GM19463 (cell line): ENCODE data around the gene ZNF729.
"Not testable (repeated sequence)": the region's sequence is repeated elsewhere in the genome, so short reads cannot be mapped to it uniquely, and the experiment has no call there.

Source experiments
- ATAC-seq: cut with Tn5 transposase; IDR thresholded peaks from one replicate; pipeline ENCODE4 v1.9.1; 2021; ENCODE audit warnings: mild to moderate bottlenecking, moderate library complexity; ENCODE audit not compliant: unreplicated experiment

Gene ZNF729

DNA sequence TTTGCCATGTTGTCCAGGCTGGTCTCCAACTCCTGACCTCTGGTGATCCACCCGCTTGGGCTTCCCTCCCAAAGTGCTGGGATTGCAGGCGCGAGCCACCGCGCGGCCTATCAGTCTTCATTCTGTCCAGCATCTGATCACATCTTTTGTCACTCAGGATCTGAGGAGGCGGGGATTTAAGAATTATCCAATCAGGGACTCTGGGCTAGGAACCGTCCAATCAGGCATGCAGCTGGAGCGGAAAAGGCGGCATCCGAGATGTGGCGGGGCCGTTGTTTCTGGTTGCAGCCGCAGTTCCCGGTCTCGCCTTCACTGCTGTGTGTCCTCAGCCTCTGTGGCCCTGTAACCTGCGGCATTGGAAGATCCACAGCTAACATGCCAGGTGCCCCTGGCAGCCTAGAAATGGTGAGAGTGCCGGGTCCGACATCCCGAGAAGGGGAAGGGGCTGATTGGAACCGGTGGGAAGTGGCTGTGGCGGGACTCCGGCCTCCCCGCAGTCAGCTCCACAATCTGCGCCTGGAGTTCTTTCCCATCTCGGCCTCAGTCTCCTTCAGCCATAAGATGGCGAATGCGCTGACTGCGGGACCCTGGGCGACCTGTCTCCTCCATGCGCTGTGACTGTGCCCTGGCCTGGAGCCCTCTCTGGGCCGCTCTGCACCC, at the start of gene ZNF729:
Gene ZNF729, plus strand, starts transcription at position 291 of the 660 bp plus-strand sequence. Its CDS starts 85 bp downstream, at position 376.
- no peak for ATAC-seq

GRCh38 chr19:22256856-22257255, 29.4 kb upstream of the ZNF729 start:
- ATAC-seq, result no peak

GRCh38 chr19:22257381-22257780, 28.9 kb upstream of the ZNF729 start:
- ATAC-seq, result no peak

- no peak for ATAC-seq
These were observed 28.3 kb upstream of the ZNF729 start for GRCh38 chr19:22257916-22258315.

GRCh38 chr19:22260499-22260898, 25.7 kb upstream of the ZNF729 start:
- no peak for ATAC-seq

DNA sequence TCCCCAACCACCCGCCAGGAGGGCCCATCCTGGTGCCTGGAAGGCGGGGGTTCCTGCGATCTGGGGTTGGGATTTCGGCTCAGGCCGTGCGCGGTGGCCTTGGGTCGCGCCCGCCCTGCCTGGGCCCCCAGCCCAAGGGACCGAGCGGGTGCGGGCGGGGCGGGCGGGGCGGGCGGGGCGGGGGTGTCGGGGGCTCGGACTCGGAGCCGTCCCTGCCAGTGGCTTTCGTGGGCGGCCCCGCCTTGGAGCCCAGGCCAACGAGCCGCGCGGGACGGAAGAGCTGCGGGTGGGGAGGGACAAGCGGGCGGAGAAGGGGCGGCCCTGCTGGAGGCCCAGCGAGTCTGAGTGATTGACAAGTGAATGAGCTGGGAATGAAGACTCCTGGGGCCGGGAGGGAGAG, 24.6 kb upstream of the ZNF729 start:
- no peak for ATAC-seq

DNA sequence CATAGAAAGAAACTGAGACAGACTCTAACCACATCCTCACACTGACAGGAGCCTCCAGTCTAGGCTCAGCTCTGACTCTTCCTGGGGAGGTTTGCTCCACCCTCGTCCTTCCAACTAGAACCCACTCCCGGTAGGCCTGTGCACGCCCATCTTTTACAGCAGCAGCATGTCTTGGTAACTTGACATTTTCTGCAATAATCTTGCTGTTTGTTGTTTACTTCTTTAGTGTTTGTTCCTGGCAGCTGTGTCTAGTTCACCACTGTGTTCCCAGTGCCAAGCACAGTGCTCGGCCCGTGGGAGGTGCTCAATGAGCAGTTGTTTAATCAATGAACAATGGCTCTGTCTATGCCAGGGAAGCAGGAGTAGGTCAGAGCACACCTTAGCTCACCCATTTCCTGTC, 23.1 kb upstream of the ZNF729 start:
- no peak for ATAC-seq

DNA sequence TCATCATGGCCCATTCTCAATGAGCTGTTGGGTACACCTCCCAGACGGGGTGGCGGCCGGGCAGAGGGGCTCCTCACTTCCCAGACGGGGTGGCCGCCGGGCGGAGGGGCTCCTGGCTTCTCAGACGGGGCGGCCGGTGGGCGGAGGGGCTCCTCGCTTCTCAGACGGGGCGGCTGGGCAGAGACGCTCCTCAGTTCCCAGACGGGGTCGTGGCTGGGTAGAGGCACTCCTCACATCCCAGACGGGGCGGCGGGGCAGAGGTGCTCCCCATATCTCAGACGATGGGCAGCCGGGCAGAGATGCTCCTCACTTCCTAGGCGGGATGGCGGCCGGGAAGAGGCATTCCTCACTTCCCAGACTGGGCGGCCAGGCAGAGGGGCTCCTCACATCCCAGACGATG, 35.3 kb downstream of the ZNF729 start:
- not testable (repeated sequence) for ATAC-seq

- ATAC-seq, result no peak
These were observed 40.0 kb downstream of the ZNF729 start for GRCh38 chr19:22326219-22326618.

DNA sequence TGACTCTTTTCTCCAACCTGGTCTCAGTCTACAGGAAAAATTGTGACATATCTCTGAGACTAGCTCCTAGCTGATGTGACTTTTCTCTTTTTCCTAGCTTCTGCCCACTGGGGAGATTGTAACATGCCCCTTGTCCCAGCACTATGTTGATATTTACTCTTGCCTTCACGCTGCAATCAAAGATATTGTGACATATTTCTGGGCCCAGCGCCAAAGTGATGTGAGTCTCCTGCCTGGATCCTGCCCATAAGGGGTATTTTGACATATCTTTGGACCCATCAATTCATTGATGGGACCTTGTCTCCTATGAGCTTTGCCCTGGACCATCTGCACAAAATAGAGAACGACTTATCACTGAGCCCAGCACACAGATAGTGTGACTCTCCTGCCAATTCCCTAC, 41.1 kb downstream of the ZNF729 start:
- ATAC-seq, result no peak

GRCh38 chr19:22331521-22331920, 45.3 kb downstream of the ZNF729 start:
- no peak for ATAC-seq

DNA sequence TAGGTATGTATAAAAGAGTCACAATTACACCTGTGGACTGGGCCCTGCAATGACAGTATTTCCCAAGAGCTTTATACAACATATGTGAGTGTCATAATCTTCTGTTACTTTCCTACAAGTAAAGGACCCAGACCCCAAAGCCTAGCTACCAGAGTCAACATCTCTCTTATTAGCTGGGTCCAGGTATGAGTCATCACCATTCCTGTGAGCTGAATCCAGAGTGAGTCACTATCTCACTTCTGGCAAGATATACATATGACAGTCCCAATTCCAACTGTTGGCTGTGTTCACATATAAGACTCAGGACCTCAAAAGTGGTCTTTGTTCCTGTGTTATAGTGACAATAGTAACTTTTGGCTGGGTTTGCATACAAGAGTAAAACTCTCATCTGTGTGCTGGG, 46.7 kb downstream of the ZNF729 start:
- ATAC-seq, result no peak

DNA sequence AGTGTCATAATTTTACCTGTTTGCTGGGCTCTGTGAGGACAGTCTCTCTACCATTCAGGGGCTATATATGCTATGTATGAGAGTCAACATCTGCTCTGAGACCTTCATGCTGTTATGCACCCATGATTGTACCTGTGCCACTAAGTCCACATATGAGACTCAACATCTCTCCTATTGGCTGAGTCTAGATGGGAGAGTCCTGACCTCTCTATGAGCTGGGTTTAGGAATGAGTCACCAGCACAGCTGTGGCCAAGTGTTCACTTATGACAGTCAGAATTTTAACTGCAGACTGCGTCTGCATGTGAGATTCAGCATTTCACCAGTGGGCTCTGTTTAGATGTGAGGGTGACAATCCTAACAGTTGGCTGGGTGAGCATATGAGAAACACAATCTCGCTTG, 49.5 kb downstream of the ZNF729 start:
- no peak for ATAC-seq

DNA sequence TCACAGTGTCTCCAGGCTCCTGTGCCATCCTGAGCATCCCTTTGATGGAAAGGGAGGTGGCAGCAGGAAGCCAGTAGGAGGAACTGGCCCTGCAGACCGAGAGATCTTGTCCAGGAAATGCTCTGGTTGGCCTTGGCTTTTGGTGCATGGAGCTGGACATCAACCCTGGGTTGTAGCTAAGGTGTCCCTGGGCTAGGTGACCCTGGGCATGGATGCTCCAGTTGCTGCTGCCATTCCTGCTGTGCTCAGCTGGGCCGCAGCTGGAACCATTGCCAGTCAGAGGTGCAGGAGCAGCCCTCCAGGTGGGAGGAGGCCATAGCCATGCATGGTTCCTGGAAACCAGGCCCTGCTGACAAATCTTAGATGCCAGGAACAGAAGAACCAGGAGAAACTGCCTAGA, 68.4 kb downstream of the ZNF729 start:
- no peak for ATAC-seq
